ENCODE results near the gene WIPF2. TPM values are rescaled to one million over a fixed set of nuclear protein-coding genes. Genes with fewer than 3 reads are reported as not detected.

Gene WIPF2
- total and polyA plus RNA-seq, 2 of the 8 experiments (the other 6 are each of a cell fraction or from before 2014, with no cell fraction given) = 6.9 to 25.3 TPM

GRCh38 chr17:40328386-40328766 lies 109.3 kb downstream of the WIPF2 start (continued):
- TF ChIP-seq CHD7 (IDR thresholded peaks at IDR 0.05; ENCODE audit: insufficient replicate concordance, low read length) (no peak), POLR2AphosphoS5 (IDR thresholded peaks at IDR 0.05; ENCODE audit: low read depth, low read length) (no peak)
